OCI-LY3 (cell line): ENCODE measurements around the gene KIF12.

Experiments
- CTCF ChIP-seq: fragments of 200-600, 300-600 bp; sonication (generic); IDR thresholded peaks from 2 replicates; pipeline ENCODE4 v1.5.1; 2014; ENCODE audit warnings: antibody characterized with exemption, low read length, low read depth
- EZH2phosphoT487 ChIP-seq: fragments of 200-600 bp; shearing (Covaris generic); IDR thresholded peaks from 2 replicates; pipeline ENCODE4 v1.6.1; 2018; ENCODE audit warnings: antibody characterized with exemption, mixed run types, low read depth

GRCh38 chr9:114060070-114060469 is 39.0 kb downstream of the KIF12 start:
- TF ChIP-seq CTCF (no peak), EZH2phosphoT487 (no peak)
